Lower leg skin (tissue), 3 donors: Measurements from ENCODE around the gene MEGF6.

Experiments
- CTCF ChIP-seq, 3 donors: fragments of 450-650 bp; IDR thresholded peaks; one replicate each; pipeline ENCODE4 v1.5.1; 2016; ENCODE audit warnings: antibody characterized with exemption in 3 of 3, mild to moderate bottlenecking in 3 of 3, moderate library complexity in 2 of 3
- POLR2A ChIP-seq, 2 donors: fragments of 450-650 bp; IDR thresholded peaks; one replicate each; pipeline ENCODE4 v1.6.1; 2016 to 2017; ENCODE audit warnings: antibody characterized with exemption in 2 of 2, mild to moderate bottlenecking in 1 of 2, moderate library complexity in 1 of 2

- TF ChIP-seq CTCF (IDR thresholded peaks at IDR 0.05) (no peak), POLR2A (IDR thresholded peaks at IDR 0.05) (no peak)
Measured at GRCh38 chr1:3616861-3617260, 5.6 kb upstream of the MEGF6 start.
